GM20431 (cell line): ENCODE data around the gene NTN3.

Source experiments
- in situ Hi-C: fragments of 300-500 bp; cut with MseI, MboI; formaldehyde crosslinking; loops from one replicate; pipeline ENCODE4 v1.15.0; 2020; ENCODE audit warnings: low sequenced_read_pairs; ENCODE audit not compliant: unreplicated experiment

Gene NTN3

GRCh38 chr16:2490190-2491105 is 19.4 kb downstream of the NTN3 start:
- in situ Hi-C loops = loop anchor here (25.0 kb wide), 1 partner anchor 153 kb away; the partner anchor contains the start of gene ABCA3

GRCh38 chr16:2492292-2492691 is 21.2 kb downstream of the NTN3 start:
- in situ Hi-C loops = loop anchor here (25.0 kb wide), 1 partner anchor 155 kb away; the partner anchor contains the start of gene ABCA3

DNA sequence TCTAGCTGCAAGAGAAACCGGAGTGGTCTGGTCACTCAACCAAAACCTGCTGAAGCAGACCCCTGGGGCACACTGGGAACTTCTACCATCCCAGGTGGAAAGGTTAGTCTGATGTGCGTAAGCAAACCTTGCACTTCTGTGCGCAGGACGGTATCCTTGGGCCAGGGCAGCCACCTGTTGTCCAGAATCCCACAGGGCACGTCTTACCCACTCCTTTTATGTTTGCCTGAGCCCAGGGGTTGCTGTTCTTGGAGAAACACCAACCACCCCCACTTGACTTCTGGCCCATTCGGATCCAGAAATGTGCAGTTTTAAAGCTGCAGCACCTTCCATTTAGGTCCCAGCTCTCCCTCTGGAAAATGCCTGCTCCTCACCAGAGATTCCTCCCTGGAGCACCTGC is 22.5 kb downstream of the NTN3 start:
- in situ Hi-C loops = loop anchor here (25.0 kb wide), 1 partner anchor 156 kb away; the partner anchor contains the start of gene ABCA3

GRCh38 chr16:2494616-2495015 is 23.5 kb downstream of the NTN3 start:
- in situ Hi-C loops = loop anchor here (25.0 kb wide), 1 partner anchor 157 kb away; the partner anchor contains the start of gene ABCA3

- in situ Hi-C loops = loop anchor here (25.0 kb wide), 1 partner anchor 158 kb away; the partner anchor contains the start of gene ABCA3
Observed at GRCh38 chr16:2495041-2495440, 23.9 kb downstream of the NTN3 start.

GRCh38 chr16:2496223-2497115 is 25.4 kb downstream of the NTN3 start:
- in situ Hi-C loops = loop anchor here (25.0 kb wide), 1 partner anchor 159 kb away; the partner anchor contains the start of gene ABCA3

DNA sequence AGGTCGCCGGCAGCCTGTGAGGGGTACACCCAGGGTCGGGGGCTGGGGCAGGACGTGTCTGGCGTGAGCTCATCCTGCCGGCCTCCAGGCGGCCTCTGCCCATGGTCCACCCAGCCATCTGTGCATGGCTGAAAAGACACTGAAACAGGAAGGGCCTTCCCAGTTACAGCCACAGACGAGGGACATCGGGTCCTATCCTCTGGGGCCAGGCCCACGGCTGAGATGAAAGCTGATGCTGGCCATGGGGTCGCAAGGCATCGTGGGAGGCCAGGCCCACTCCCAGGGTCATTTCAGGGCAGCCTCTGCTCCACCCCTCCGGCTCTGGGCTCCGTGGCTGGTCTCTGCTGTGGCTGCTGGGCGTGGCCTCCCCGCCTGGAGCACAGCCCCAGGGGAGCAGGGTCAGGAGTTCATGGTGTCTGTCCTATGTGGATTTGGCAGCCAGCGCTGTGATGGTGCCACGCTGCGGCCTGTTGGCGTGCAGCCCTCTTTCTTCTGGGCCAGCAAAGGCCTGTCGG is 26.1 kb downstream of the NTN3 start:
- in situ Hi-C loops = loop anchor here (25.0 kb wide), 1 partner anchor 160 kb away; the partner anchor contains the start of gene ABCA3

- in situ Hi-C loops = loop anchor here (25.0 kb wide), 1 partner anchor 161 kb away; the partner anchor contains the start of gene ABCA3
Observed at GRCh38 chr16:2497695-2498484, 26.8 kb downstream of the NTN3 start.

- in situ Hi-C loops = loop anchor here (25.0 kb wide), 1 partner anchor 161 kb away; the partner anchor contains the start of gene ABCA3
Observed at GRCh38 chr16:2498531-2499253, 27.6 kb downstream of the NTN3 start.

- in situ Hi-C loops = loop anchor here (25.0 kb wide), 1 partner anchor 162 kb away; the partner anchor contains the start of gene ABCA3
Observed at GRCh38 chr16:2499454-2499853, 28.4 kb downstream of the NTN3 start.

- in situ Hi-C loops = loop anchor here (25.0 kb wide), 1 partner anchor 163 kb away; the partner anchor contains the start of gene ABCA3
Observed at GRCh38 chr16:2499890-2500429, 28.9 kb downstream of the NTN3 start.

GRCh38 chr16:2500430-2500917 is 29.4 kb downstream of the NTN3 start:
- in situ Hi-C loops = no loop called here

DNA sequence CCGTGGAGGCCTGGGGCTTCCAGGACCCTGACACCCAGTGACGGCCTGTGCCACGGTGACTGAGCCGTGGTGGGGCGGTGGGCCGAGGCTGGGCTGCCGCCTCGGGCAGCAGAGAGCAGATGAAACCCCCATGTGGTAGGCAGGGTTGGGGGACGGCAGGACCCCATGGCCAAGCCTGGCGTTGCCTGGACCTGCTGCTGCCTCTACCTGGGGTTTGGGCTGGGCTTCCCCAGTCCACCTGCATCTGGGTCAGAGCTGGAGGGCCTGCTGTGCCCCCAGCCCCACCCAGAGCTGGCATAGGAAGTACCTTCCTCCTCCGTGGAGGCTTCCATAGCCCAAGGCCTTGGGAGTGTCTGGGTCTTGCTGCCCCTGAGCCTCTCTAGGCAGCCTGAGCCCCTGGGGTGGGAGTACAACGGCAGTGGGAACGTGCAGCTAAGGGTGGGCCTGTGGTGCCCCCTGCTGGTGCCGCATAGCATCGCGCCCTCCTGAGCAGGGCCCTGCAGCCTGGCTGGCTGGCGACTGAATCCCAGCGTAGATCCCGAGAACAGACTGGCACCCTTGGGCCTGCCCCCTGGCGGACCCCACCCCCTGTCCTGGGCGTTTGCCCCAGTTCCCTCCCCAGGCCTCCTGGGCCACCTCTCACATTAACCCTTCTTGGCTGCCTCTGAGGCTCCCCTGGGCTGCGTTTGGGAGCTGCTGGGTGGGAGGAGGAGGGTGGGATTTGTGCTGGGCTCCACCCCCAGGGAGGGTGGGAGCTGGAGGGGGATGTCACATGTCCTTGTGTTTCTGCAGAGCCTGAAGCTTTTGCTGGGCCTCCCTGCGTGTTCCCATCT is 30.0 kb downstream of the NTN3 start:
- in situ Hi-C loops = no loop called here

GRCh38 chr16:2501946-2502895 is 31.1 kb downstream of the NTN3 start:
- in situ Hi-C loops = no loop called here

GRCh38 chr16:2505695-2506094 is 34.6 kb downstream of the NTN3 start:
- in situ Hi-C loops = no loop called here

- in situ Hi-C loops = no loop called here
Observed at GRCh38 chr16:2507052-2507659, 36.1 kb downstream of the NTN3 start.
